Suprapubic skin (tissue), 3 donors: ENCODE measurements around the gene FBXL13.

Experiments used
- EP300 ChIP-seq: sonication (generic); formaldehyde crosslinking; IDR thresholded peaks from one replicate; pipeline ENCODE4 v1.6.1; 2017; ENCODE audit warnings: antibody characterized with exemption
- TF ChIP-seq, protein P1 (sequence below), 2 donors: fragments of 200-600 bp in 1 of 2; fragments of 450-650 bp in 1 of 2; sonication (generic) in 1 of 2; IDR thresholded peaks; one replicate each; pipeline ENCODE4 v1.5.1; 2016 to 2019; ENCODE audit warnings: antibody characterized with exemption in 2 of 2, mild to moderate bottlenecking in 1 of 2, moderate library complexity in 1 of 2

DNA sequence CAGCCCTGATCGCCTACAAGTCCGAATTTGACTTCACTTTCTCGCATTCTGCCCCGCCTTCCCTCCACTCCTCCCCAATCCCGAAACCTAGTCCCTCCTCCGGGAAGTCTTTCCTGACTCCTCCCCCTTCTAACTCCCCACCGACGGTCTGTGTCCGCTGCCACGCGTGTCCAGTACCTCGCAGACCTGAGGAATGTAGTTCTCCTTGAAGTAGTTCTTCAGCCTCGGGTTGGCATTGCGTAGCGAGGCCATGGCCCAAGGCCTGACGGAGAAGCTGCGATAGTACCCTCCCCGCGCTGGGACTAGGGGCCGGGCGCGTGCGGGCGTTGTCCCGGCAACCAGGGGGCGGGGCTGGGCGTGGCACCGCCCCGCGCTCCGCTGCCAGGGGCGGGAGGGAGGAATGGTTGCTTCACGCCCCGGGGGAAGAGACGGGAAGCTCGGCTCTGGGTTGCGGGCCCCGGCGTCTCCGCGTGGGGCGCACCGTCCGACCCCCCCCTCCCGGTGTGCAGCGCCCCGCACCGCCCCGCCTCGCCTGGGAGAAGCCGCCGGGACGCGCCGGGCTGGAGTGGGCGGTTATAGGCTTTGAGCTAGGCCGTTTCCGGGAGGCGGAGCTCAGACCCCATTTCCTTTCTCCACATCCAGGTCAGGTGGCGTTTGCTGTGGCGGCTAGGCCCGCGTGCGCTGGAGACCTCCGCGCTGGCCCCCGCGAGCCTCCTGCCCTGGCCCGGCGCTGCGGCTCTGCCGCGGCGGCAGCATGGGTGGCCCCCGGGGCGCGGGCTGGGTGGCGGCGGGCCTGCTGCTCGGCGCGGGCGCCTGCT, at the start of gene FBXL13, which contains the start of gene ARMC10:
- no peak for TF ChIP-seq EP300
- TF ChIP-seq, protein P1, sequence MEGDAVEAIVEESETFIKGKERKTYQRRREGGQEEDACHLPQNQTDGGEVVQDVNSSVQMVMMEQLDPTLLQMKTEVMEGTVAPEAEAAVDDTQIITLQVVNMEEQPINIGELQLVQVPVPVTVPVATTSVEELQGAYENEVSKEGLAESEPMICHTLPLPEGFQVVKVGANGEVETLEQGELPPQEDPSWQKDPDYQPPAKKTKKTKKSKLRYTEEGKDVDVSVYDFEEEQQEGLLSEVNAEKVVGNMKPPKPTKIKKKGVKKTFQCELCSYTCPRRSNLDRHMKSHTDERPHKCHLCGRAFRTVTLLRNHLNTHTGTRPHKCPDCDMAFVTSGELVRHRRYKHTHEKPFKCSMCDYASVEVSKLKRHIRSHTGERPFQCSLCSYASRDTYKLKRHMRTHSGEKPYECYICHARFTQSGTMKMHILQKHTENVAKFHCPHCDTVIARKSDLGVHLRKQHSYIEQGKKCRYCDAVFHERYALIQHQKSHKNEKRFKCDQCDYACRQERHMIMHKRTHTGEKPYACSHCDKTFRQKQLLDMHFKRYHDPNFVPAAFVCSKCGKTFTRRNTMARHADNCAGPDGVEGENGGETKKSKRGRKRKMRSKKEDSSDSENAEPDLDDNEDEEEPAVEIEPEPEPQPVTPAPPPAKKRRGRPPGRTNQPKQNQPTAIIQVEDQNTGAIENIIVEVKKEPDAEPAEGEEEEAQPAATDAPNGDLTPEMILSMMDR (IDR thresholded peaks at IDR 0.05), result peak; percentile 1 to 67
